KMS-11 (cell line): Measurements from ENCODE around the gene LYZL6.

Experiments used
- H2AFZ ChIP-seq: fragments of 200-600 bp; sonication (generic); 2 replicates; pipeline ENCODE4 v1.6.1; 2016; ENCODE audit warnings: antibody characterized with exemption, mixed run types, low read depth
- H3K27ac ChIP-seq: fragments of 200-600 bp; sonication (generic); 2 replicates; pipeline ENCODE4 v1.6.1; 2016; ENCODE audit warnings: mild to moderate bottlenecking, mixed run types
- H3K27me3 ChIP-seq: fragments of 200-600 bp; sonication (generic); 2 replicates; pipeline ENCODE4 v1.6.1; 2017; ENCODE audit warnings: mild to moderate bottlenecking, low read depth, mixed run types, moderate library complexity; ENCODE audit not compliant: insufficient read depth
- H3K36me3 ChIP-seq: fragments of 200-600 bp; sonication (generic); 2 replicates; pipeline ENCODE4 v1.6.1; 2017; ENCODE audit warnings: mild to moderate bottlenecking, mixed run types; ENCODE audit not compliant: insufficient read depth
- H3K4me1 ChIP-seq: fragments of 200-600 bp; sonication (generic); 2 replicates; pipeline ENCODE4 v1.6.1; 2016; ENCODE audit warnings: mild to moderate bottlenecking, low read depth, mixed run types; ENCODE audit not compliant: poor library complexity, severe bottlenecking
- H3K4me2 ChIP-seq: fragments of 200-600 bp; sonication (generic); 2 replicates; pipeline ENCODE4 v1.7.0; 2016; ENCODE audit warnings: mild to moderate bottlenecking, mixed run types
- H3K4me3 ChIP-seq: fragments of 200-600 bp; sonication (generic); IDR thresholded peaks from 2 replicates; pipeline ENCODE4 v1.6.1; 2017; ENCODE audit warnings: low read depth, low read length, mixed read lengths; ENCODE audit not compliant: insufficient read depth
- H3K79me2 ChIP-seq: fragments of 200-600 bp; sonication (generic); 2 replicates; pipeline ENCODE4 v1.6.1; 2016; ENCODE audit warnings: low read depth, mixed run types; ENCODE audit not compliant: insufficient read depth
- H3K9ac ChIP-seq: fragments of 200-600 bp; sonication (generic); 2 replicates; pipeline ENCODE4 v1.6.1; 2016; ENCODE audit warnings: mild to moderate bottlenecking, mixed run types
- H4K20me1 ChIP-seq: fragments of 200-600 bp; sonication (generic); 2 replicates; pipeline ENCODE4 v1.6.1; 2016; ENCODE audit warnings: mild to moderate bottlenecking, mixed run types; ENCODE audit not compliant: insufficient read depth
- TF ChIP-seq, protein P1 (sequence below): fragments of 200-600 bp; sonication (generic); conservative IDR thresholded peaks from 2 replicates; pipeline ENCODE4 v1.6.1; 2017; ENCODE audit warnings: low read depth, mild to moderate bottlenecking, antibody characterized with exemption, low read length, moderate library complexity, mixed read lengths

The LYZL6 gene

DNA sequence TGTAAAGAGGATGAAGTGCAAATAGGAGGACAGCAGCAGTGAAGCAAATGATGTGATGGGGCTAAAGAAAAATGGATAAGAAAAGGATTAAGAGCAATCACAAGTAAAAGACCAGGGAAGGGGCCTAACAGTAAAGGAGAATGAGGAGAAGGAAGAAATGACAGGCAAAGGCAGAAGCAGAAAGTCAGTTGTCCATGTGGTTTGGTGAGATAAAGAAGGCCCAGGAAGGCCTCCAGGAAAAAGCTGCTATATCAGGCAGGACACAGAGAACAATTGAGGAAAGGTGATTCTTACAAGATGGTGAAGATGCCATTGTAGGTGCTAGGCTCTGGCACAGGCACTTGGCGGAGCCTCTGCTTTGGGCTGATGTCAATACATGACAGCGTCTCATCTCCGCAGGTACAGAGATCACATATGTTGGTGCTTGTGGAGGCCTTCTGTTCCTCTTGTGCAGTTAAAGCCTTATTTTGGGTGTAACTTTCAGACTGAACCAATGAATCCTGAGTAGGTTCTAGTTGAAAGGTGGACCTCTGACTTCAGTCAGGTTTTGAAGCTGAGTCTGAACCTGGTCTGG is 31.1 kb downstream of the LYZL6 start:
- Histone ChIP-seq H2AFZ (no peak overlapping the region), H3K9ac (no peak overlapping the region), H3K27me3 (no peaks in the 10 kb centered on the region), H3K36me3 (no peaks in the 10 kb centered on the region), H3K79me2 (no peaks in the 10 kb centered on the region), H4K20me1 (no peaks in the 10 kb centered on the region), H3K4me2 (no peak overlapping the region), H3K27ac (no peak overlapping the region), H3K4me1 (no peaks in the 10 kb centered on the region), H3K4me3 (no peak overlapping the region)
- TF ChIP-seq, protein P1, sequence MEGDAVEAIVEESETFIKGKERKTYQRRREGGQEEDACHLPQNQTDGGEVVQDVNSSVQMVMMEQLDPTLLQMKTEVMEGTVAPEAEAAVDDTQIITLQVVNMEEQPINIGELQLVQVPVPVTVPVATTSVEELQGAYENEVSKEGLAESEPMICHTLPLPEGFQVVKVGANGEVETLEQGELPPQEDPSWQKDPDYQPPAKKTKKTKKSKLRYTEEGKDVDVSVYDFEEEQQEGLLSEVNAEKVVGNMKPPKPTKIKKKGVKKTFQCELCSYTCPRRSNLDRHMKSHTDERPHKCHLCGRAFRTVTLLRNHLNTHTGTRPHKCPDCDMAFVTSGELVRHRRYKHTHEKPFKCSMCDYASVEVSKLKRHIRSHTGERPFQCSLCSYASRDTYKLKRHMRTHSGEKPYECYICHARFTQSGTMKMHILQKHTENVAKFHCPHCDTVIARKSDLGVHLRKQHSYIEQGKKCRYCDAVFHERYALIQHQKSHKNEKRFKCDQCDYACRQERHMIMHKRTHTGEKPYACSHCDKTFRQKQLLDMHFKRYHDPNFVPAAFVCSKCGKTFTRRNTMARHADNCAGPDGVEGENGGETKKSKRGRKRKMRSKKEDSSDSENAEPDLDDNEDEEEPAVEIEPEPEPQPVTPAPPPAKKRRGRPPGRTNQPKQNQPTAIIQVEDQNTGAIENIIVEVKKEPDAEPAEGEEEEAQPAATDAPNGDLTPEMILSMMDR: no peak

- no peak overlapping the region for H3K9ac ChIP-seq
- TF ChIP-seq, protein P1: no peak
These were observed 34.1 kb downstream of the LYZL6 start for GRCh38 chr17:35909408-35909807.

DNA sequence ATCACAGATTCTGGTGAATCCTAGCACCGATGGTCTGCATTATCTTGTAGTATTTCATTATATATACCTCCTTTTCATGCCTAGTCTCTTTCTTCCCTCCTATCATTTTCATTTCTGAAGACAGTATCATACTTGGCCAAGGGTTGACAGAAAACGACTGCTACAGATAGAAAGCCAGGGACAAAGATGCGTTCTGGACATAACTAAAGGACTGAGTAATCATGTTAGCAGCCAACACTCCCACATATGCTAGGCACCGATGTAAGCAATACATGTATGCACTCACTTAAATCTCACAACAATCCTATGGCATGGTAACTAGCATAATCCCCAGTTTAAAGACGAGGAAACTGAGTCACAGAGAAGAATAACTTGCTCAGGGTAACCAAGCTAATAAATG is 35.8 kb downstream of the LYZL6 start:
- no peaks in the 10 kb centered on the region for H4K20me1 ChIP-seq
- no peaks in the 10 kb centered on the region for H3K27me3 ChIP-seq
- H2AFZ ChIP-seq: no peak overlapping the region
- no peak overlapping the region for H3K4me2 ChIP-seq
- TF ChIP-seq, protein P1: no peak
- H3K4me3 ChIP-seq: no peak overlapping the region
- H3K27ac ChIP-seq: no peak overlapping the region
- no peaks in the 10 kb centered on the region for H3K4me1 ChIP-seq
- H3K36me3 ChIP-seq: no peaks in the 10 kb centered on the region
- no peak overlapping the region for H3K9ac ChIP-seq
- H3K79me2 ChIP-seq: no peaks in the 10 kb centered on the region

More at GRCh38 chr17:35909408-35909807, 34.1 kb downstream of the LYZL6 start:
- Histone ChIP-seq H4K20me1 (no peaks in the 10 kb centered on the region), H3K4me3 (no peak overlapping the region), H3K27ac (no peak overlapping the region), H3K36me3 (no peaks in the 10 kb centered on the region), H3K27me3 (no peaks in the 10 kb centered on the region), H3K4me1 (no peaks in the 10 kb centered on the region), H3K4me2 (no peak overlapping the region), H3K79me2 (no peaks in the 10 kb centered on the region), H2AFZ (no peak overlapping the region)

GRCh38 chr17:35906926-35907637 is 36.4 kb downstream of the LYZL6 start:
- no peaks in the 10 kb centered on the region for H3K79me2 ChIP-seq
- H3K4me3 ChIP-seq: no peak overlapping the region
- H3K27me3 ChIP-seq: no peaks in the 10 kb centered on the region
- H3K27ac ChIP-seq: no peak overlapping the region
- TF ChIP-seq, protein P1: no peak
- no peak overlapping the region for H3K9ac ChIP-seq
- no peak overlapping the region for H2AFZ ChIP-seq
- no peaks in the 10 kb centered on the region for H3K36me3 ChIP-seq
- H4K20me1 ChIP-seq: no peaks in the 10 kb centered on the region
- no peak overlapping the region for H3K4me2 ChIP-seq
- no peaks in the 10 kb centered on the region for H3K4me1 ChIP-seq
